Measurements from ENCODE around the gene TMEM208. TPM values are rescaled to one million over a fixed set of nuclear protein-coding genes. Genes with fewer than 3 reads are reported as not detected.

TMEM208 gene
- total RNA-seq, 1 experiment from 2014 or later: 48.4 TPM

DNA sequence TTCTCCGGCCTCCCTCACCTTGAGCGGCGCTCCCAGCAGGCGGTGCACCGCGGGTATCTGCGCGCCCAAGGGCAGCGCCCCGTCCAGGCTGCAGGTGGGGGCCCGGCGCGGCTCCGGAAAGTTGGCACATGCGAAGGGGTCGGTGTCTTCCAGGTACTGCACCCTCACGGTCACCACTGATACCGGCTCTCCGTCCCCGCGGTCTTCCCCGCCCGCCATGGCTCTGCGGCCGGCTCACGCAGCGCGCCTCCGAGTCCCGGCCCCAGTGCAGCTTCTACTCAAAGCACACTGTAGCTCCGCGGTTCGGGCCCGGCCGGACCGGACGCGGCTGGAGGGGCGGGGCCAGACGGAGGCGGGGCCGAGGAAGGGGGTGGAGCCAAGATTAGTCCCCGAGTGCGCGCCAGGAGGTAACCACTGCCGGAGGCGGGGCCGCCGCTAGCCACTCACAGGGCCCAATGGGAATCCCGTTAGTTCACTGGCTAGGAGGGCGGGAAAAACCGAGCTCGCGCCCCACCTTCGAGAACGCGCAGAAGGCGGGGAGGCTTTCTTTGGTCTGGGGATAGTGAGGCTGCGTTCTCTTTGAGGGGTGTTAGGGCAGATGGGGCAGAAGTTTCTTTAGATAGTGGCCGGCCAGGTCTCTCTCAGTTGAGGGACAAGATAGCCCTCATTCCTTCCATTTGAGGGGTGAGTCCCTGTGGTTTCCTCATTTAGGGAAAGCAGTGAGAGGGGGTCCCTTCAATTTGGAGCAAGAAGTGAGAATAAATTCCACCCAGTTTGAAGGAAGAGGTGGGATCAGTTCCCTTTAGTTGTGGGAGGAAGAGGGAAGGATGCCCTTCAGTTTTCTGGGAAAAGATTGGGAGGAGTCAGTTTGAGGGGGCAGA lies 20.5 kb downstream of the TMEM208 start, which contains the start of gene FHOD1:
TSS of gene FHOD1 (minus strand) at position 290 of the 881 bp plus-strand sequence. CDS start at position 219, 71 bp downstream.
- Mint-ChIP-seq H3K27me3 (ENCODE audit: low read depth) (peaks cover 40% of the 10 kb centered on the region), H3K4me1 (peaks cover 33% of the 10 kb centered on the region), H3K27ac (peak within 1 kb of the TSS; percentile 85), H3K9me3 (no peaks in the 10 kb centered on the region), H3K4me3 (peak within 1 kb of the TSS; percentile 89), H3K36me3 (no peaks in the 10 kb centered on the region)
- ATAC-seq (peak; percentile 61), DNase-seq (ENCODE audit: low spot score) (peak; percentile 99)
- ChIA-PET POLR2A (interaction anchor here (0.6 to 3.2 kb wide), 17 partner anchors 10 to 286 kb away, joined by 3 to 26 read pairs (median 3); partner anchors contain the start of genes CES3, PLEKHG4 and TMEM208), CTCF (interaction anchor here (0.6 to 5.0 kb wide), 46 partner anchors 9 to 337 kb away, joined by 3 to 57 read pairs (median 7); partner anchors contain the start of genes ATP6V0D1, B3GNT9, CES3 and ELMO3)
- TF ChIP-seq E2F4 (CRISPR knock-in tag; IDR thresholded peaks at IDR 0.05; ENCODE audit: borderline replicate concordance, low read depth): no peak
- TF ChIP-seq, protein P1, sequence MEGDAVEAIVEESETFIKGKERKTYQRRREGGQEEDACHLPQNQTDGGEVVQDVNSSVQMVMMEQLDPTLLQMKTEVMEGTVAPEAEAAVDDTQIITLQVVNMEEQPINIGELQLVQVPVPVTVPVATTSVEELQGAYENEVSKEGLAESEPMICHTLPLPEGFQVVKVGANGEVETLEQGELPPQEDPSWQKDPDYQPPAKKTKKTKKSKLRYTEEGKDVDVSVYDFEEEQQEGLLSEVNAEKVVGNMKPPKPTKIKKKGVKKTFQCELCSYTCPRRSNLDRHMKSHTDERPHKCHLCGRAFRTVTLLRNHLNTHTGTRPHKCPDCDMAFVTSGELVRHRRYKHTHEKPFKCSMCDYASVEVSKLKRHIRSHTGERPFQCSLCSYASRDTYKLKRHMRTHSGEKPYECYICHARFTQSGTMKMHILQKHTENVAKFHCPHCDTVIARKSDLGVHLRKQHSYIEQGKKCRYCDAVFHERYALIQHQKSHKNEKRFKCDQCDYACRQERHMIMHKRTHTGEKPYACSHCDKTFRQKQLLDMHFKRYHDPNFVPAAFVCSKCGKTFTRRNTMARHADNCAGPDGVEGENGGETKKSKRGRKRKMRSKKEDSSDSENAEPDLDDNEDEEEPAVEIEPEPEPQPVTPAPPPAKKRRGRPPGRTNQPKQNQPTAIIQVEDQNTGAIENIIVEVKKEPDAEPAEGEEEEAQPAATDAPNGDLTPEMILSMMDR (IDR thresholded peaks at IDR 0.05): no peak
- TF ChIP-seq EMX1 (CRISPR knock-in tag; IDR thresholded peaks at IDR 0.05): no peak
- no peak for TF ChIP-seq ATF6 (CRISPR knock-in tag; IDR thresholded peaks at IDR 0.05)
- 0 out of 2 replicates have a peak, but pooled peaks have one; percentile 5 for TF ChIP-seq ZNF281 (CRISPR knock-in tag; IDR thresholded peaks at IDR 0.05)
- no peak for TF ChIP-seq NFYB (CRISPR knock-in tag; conservative IDR thresholded peaks at IDR 0.05; ENCODE audit: low read depth)
- TF ChIP-seq PRDM15 (CRISPR knock-in tag; IDR thresholded peaks at IDR 0.05): no peak
- no peak for TF ChIP-seq ZNF671 (CRISPR knock-in tag; IDR thresholded peaks at IDR 0.05)
- no peak for TF ChIP-seq ZNF317 (CRISPR knock-in tag; IDR thresholded peaks at IDR 0.05; ENCODE audit: borderline replicate concordance, low read depth)
- TF ChIP-seq CREM (CRISPR knock-in tag; IDR thresholded peaks at IDR 0.05): peak; percentile 49; the same call in 1 of the 2 replicates
- no peak for TF ChIP-seq JUN (CRISPR knock-in tag; IDR thresholded peaks at IDR 0.05)
- no peak for TF ChIP-seq IRF2 (CRISPR knock-in tag; IDR thresholded peaks at IDR 0.05; ENCODE audit: borderline replicate concordance, low read depth)
- TF ChIP-seq NR2C2 (CRISPR knock-in tag; IDR thresholded peaks at IDR 0.05): no peak
- no peak; the same call in 1 of the 2 replicates for TF ChIP-seq ETV6 (CRISPR knock-in tag; IDR thresholded peaks at IDR 0.05)
- no peak for TF ChIP-seq PRRX2 (CRISPR knock-in tag; IDR thresholded peaks at IDR 0.05)
- no peak for TF ChIP-seq GTF2I (CRISPR knock-in tag; conservative IDR thresholded peaks at IDR 0.05)
- TF ChIP-seq, protein P2, sequence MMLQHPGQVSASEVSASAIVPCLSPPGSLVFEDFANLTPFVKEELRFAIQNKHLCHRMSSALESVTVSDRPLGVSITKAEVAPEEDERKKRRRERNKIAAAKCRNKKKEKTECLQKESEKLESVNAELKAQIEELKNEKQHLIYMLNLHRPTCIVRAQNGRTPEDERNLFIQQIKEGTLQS (CRISPR knock-in tag; conservative IDR thresholded peaks at IDR 0.05): no peak
- TF ChIP-seq, protein P3, sequence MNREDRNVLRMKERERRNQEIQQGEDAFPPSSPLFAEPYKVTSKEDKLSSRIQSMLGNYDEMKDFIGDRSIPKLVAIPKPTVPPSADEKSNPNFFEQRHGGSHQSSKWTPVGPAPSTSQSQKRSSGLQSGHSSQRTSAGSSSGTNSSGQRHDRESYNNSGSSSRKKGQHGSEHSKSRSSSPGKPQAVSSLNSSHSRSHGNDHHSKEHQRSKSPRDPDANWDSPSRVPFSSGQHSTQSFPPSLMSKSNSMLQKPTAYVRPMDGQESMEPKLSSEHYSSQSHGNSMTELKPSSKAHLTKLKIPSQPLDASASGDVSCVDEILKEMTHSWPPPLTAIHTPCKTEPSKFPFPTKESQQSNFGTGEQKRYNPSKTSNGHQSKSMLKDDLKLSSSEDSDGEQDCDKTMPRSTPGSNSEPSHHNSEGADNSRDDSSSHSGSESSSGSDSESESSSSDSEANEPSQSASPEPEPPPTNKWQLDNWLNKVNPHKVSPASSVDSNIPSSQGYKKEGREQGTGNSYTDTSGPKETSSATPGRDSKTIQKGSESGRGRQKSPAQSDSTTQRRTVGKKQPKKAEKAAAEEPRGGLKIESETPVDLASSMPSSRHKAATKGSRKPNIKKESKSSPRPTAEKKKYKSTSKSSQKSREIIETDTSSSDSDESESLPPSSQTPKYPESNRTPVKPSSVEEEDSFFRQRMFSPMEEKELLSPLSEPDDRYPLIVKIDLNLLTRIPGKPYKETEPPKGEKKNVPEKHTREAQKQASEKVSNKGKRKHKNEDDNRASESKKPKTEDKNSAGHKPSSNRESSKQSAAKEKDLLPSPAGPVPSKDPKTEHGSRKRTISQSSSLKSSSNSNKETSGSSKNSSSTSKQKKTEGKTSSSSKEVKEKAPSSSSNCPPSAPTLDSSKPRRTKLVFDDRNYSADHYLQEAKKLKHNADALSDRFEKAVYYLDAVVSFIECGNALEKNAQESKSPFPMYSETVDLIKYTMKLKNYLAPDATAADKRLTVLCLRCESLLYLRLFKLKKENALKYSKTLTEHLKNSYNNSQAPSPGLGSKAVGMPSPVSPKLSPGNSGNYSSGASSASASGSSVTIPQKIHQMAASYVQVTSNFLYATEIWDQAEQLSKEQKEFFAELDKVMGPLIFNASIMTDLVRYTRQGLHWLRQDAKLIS (CRISPR knock-in tag; IDR thresholded peaks at IDR 0.05; ENCODE audit: borderline replicate concordance): no peak

Data from WTC11 (cell line).